Measurements from ENCODE around the gene COMTD1.
"Not testable (repeated sequence)": the region's sequence is repeated elsewhere in the genome, so short reads cannot be mapped to it uniquely, and the experiment has no call there.

COMTD1 gene

DNA sequence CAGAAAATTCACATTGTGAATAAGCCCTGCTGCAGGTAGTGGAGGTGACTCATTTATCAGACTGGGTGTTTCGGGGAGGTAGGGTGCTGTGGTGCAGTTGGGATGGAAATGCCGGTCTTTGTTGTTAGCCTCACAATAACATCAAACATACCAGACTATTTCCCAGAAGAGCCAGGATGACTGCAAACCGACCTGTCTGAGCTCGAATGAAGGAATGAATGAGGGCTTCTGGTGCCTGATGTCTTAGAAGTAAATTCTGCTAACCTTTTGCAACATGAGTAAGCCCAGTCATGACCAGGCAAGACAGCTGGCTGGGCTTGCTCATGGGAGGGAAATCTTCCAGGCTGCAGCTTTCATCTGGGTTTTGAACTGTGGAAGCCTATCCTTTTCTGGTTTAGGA, 27.6 kb downstream of the COMTD1 start:
- Histone ChIP-seq H3K9ac (ENCODE audit: low read length) (no peak overlapping the region), H3K79me2 (ENCODE audit: control insufficient read depth, insufficient read depth, low read length, poor library complexity) (peaks cover 18% of the 10 kb centered on the region), H2AFZ (ENCODE audit: insufficient read depth, low read length, poor library complexity) (no peak overlapping the region), H3K27ac (ENCODE audit: low read depth, low read length) (peak overlapping the region; percentile 29), H3K4ac (ENCODE audit: low read depth, low read length) (no peak overlapping the region), H4K91ac (ENCODE audit: low read depth, low read length) (peak overlapping the region; percentile 3), H2BK5ac (ENCODE audit: low read depth, low read length, poor library complexity) (no peak overlapping the region), H3K4me1 (ENCODE audit: control insufficient read depth in 1 of 2, insufficient read depth in 2 of 2, low read length in 2 of 2) (peaks cover 5 to 11% of the 10 kb centered on the region in 2 experiments), H3K14ac (ENCODE audit: low read length) (no peak overlapping the region), H3K79me1 (ENCODE audit: low read length) (peaks cover 15% of the 10 kb centered on the region), H3K23ac (ENCODE audit: low read length) (no peak overlapping the region), H2BK12ac (ENCODE audit: low read length) (no peak overlapping the region), H2AK5ac (ENCODE audit: low read length) (no peak overlapping the region), H3K36me3 (ENCODE audit: control insufficient read depth in 1 of 2, insufficient read depth in 2 of 2, low read length in 2 of 2) (peaks cover 6 to 7% of the 10 kb centered on the region in 2 experiments), H3K27me3 (ENCODE audit: insufficient read depth, low read length) (no peaks in the 10 kb centered on the region), H4K12ac (ENCODE audit: low read depth, low read length) (no peak overlapping the region), H3K18ac (ENCODE audit: low read length) (no peak overlapping the region), H2BK120ac (ENCODE audit: insufficient read depth, low read length, poor library complexity) (no peak overlapping the region), H3K4me2 (ENCODE audit: low read length) (no peak overlapping the region), H3K9me3 (ENCODE audit: insufficient read depth, low read depth, low read length) (no peaks in the 10 kb centered on the region), H3K4me3 (ENCODE audit: low read depth, low read length) (no peak overlapping the region), H4K8ac (ENCODE audit: low read depth, low read length) (no peak overlapping the region)
- DNase-seq: peak; percentile 86 to 89
- no CpG with 5 or more reads among the region's 4 CpGs for WGBS (ENCODE audit: extremely low coverage, insufficient coverage, insufficient read length)

DNA sequence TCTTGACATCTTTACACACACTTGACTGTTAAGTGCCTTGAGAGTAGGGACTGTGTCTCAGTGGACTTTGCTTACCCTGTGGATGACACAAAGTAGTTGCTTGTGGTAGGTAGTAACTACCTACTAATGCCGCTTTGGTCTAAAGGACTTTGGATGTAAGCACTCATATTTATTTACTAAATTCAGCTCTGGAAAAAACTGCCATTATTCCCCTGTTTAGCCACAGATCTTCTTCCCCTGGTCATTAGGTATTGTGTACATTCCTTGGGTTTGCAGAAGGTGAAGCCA, 28.0 kb downstream of the COMTD1 start:
- Histone ChIP-seq H3K4me3 (ENCODE audit: low read depth, low read length) (no peak overlapping the region), H3K27ac (ENCODE audit: low read depth, low read length) (peak overlapping the region; percentile 29), H3K36me3 (ENCODE audit: control insufficient read depth in 1 of 2, insufficient read depth in 2 of 2, low read length in 2 of 2) (peaks cover 3% of the 10 kb centered on the region in 2 experiments), H4K91ac (ENCODE audit: low read depth, low read length) (no peak overlapping the region), H3K27me3 (ENCODE audit: insufficient read depth, low read length) (no peaks in the 10 kb centered on the region), H3K79me1 (ENCODE audit: low read length) (peaks cover 15% of the 10 kb centered on the region), H2BK120ac (ENCODE audit: insufficient read depth, low read length, poor library complexity) (no peak overlapping the region), H3K4ac (ENCODE audit: low read depth, low read length) (no peak overlapping the region), H3K18ac (ENCODE audit: low read length) (no peak overlapping the region), H3K9me3 (ENCODE audit: insufficient read depth, low read depth, low read length) (no peaks in the 10 kb centered on the region), H3K4me1 (ENCODE audit: control insufficient read depth in 1 of 2, insufficient read depth in 2 of 2, low read length in 2 of 2) (peaks cover 5 to 11% of the 10 kb centered on the region in 2 experiments), H4K12ac (ENCODE audit: low read depth, low read length) (no peak overlapping the region), H3K14ac (ENCODE audit: low read length) (no peak overlapping the region), H3K9ac (ENCODE audit: low read length) (no peak overlapping the region), H2BK5ac (ENCODE audit: low read depth, low read length, poor library complexity) (no peak overlapping the region), H2BK12ac (ENCODE audit: low read length) (no peak overlapping the region), H2AK5ac (ENCODE audit: low read length) (no peak overlapping the region), H4K8ac (ENCODE audit: low read depth, low read length) (no peak overlapping the region), H3K79me2 (ENCODE audit: control insufficient read depth, insufficient read depth, low read length, poor library complexity) (peaks cover 18% of the 10 kb centered on the region), H3K23ac (ENCODE audit: low read length) (no peak overlapping the region), H2AFZ (ENCODE audit: insufficient read depth, low read length, poor library complexity) (no peak overlapping the region), H3K4me2 (ENCODE audit: low read length) (no peak overlapping the region)
- DNase-seq: no peak
- no CpG with 5 or more reads among the region's 1 CpG for WGBS (ENCODE audit: extremely low coverage, insufficient coverage, insufficient read length)

DNA sequence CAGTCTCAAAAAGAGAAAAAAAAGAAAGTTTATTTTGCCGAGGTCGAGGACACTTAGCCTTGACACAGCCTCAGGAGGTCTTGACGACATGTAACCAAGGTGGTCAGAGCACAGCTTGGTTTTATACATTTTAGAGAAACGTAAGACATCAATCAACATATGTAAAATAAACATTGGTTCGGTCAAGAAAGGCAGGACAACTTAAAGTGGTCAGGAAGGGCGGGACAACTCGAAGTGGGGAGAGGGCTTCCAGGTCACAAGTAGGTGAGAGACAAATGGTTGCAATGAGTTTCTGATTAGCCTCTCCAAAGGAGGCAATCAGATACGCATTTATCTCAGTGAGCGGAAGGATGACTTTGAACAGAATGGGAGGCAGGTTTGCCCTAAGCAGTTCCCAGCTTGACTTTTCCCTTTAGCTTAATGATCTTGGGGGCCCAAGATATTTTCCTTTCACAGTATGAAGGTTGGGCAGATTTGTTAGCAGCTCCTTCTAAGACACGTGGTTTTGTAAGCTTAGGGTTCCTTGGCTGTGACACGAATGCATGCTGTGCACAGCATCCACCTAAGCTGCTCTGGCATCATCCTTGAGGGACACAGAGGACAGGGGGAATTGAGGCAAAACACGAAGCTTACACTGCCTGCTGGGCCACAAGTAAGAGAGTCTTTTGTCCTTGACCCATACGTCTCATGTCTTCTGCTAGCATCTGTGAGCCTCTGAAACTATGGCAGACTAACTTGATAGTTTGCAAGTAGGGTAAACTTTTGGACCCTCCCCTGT, 28.5 kb downstream of the COMTD1 start:
- Histone ChIP-seq H3K9me3 (ENCODE audit: insufficient read depth, low read depth, low read length) (no peaks in the 10 kb centered on the region), H3K79me1 (ENCODE audit: low read length) (peaks cover 15% of the 10 kb centered on the region), H2BK120ac (ENCODE audit: insufficient read depth, low read length, poor library complexity) (no peak overlapping the region), H4K91ac (ENCODE audit: low read depth, low read length) (no peak overlapping the region), H3K79me2 (ENCODE audit: control insufficient read depth, insufficient read depth, low read length, poor library complexity) (peaks cover 16% of the 10 kb centered on the region), H3K27ac (ENCODE audit: low read depth, low read length) (no peak overlapping the region), H3K14ac (ENCODE audit: low read length) (no peak overlapping the region), H4K12ac (ENCODE audit: low read depth, low read length) (no peak overlapping the region), H3K4me3 (ENCODE audit: low read depth, low read length) (no peak overlapping the region), H3K27me3 (ENCODE audit: insufficient read depth, low read length) (no peaks in the 10 kb centered on the region), H3K4me2 (ENCODE audit: low read length) (no peak overlapping the region), H2AK5ac (ENCODE audit: low read length) (no peak overlapping the region), H3K36me3 (ENCODE audit: control insufficient read depth in 1 of 2, insufficient read depth in 2 of 2, low read length in 2 of 2) (peaks cover under 1% of the 10 kb centered on the region in 2 experiments), H2BK5ac (ENCODE audit: low read depth, low read length, poor library complexity) (no peak overlapping the region), H2BK12ac (ENCODE audit: low read length) (no peak overlapping the region), H3K4ac (ENCODE audit: low read depth, low read length) (no peak overlapping the region), H3K18ac (ENCODE audit: low read length) (no peak overlapping the region), H3K9ac (ENCODE audit: low read length) (no peak overlapping the region), H4K8ac (ENCODE audit: low read depth, low read length) (no peak overlapping the region), H3K4me1 (ENCODE audit: control insufficient read depth in 1 of 2, insufficient read depth in 2 of 2, low read length in 2 of 2) (peaks cover 5 to 9% of the 10 kb centered on the region in 2 experiments), H3K23ac (ENCODE audit: low read length) (no peak overlapping the region), H2AFZ (ENCODE audit: insufficient read depth, low read length, poor library complexity) (no peak overlapping the region)
- WGBS (ENCODE audit: extremely low coverage, insufficient coverage, insufficient read length): no CpG with 5 or more reads among the region's 13 CpGs
- no peak for DNase-seq

GRCh38 chr10:75206638-75207037, 29.1 kb downstream of the COMTD1 start:
- not testable (repeated sequence) for H4K8ac ChIP-seq (ENCODE audit: low read depth, low read length); DNase-seq; H2AK5ac ChIP-seq (ENCODE audit: low read length); H3K4me3 ChIP-seq (ENCODE audit: low read depth, low read length); H3K9me3 ChIP-seq (ENCODE audit: insufficient read depth, low read depth, low read length); H4K12ac ChIP-seq (ENCODE audit: low read depth, low read length); H2BK5ac ChIP-seq (ENCODE audit: low read depth, low read length, poor library complexity); H3K23ac ChIP-seq (ENCODE audit: low read length); H3K4ac ChIP-seq (ENCODE audit: low read depth, low read length); H3K27me3 ChIP-seq (ENCODE audit: insufficient read depth, low read length); H3K9ac ChIP-seq (ENCODE audit: low read length); H2BK12ac ChIP-seq (ENCODE audit: low read length); H2AFZ ChIP-seq (ENCODE audit: insufficient read depth, low read length, poor library complexity); H3K4me2 ChIP-seq (ENCODE audit: low read length); H2BK120ac ChIP-seq (ENCODE audit: insufficient read depth, low read length, poor library complexity); H3K27ac ChIP-seq (ENCODE audit: low read depth, low read length); H3K18ac ChIP-seq (ENCODE audit: low read length); H3K4me1 ChIP-seq (ENCODE audit: control insufficient read depth in 1 of 2, insufficient read depth in 2 of 2, low read length in 2 of 2); H3K36me3 ChIP-seq (ENCODE audit: control insufficient read depth in 1 of 2, insufficient read depth in 2 of 2, low read length in 2 of 2); H3K14ac ChIP-seq (ENCODE audit: low read length); H4K91ac ChIP-seq (ENCODE audit: low read depth, low read length)
- no CpG with 5 or more reads among the region's 14 CpGs for WGBS (ENCODE audit: extremely low coverage, insufficient coverage, insufficient read length)
- peaks cover 15% of the 10 kb centered on the region for H3K79me1 ChIP-seq (ENCODE audit: low read length)
- peaks cover 16% of the 10 kb centered on the region for H3K79me2 ChIP-seq (ENCODE audit: control insufficient read depth, insufficient read depth, low read length, poor library complexity)
